ENCODE data around the gene OR56A5.

Gene OR56A5

GRCh38 chr11:5938603-5938965 is 29.7 kb downstream of the OR56A5 start:
- no peak for DNase-seq (ENCODE audit: low read depth, low spot score)
- POLR2A ChIA-PET = no interaction called here
- CTCF ChIA-PET = no interaction called here
- no peak for TF ChIP-seq CTCF (IDR thresholded peaks at IDR 0.05; ENCODE audit: insufficient read depth, low read length, missing control alignments)
- no peak overlapping the region for H3K4me3 ChIP-seq (ENCODE audit: low read depth, low read length)

- POLR2A ChIA-PET = no interaction called here
- DNase-seq (ENCODE audit: low read depth, low spot score) = no peak
- CTCF ChIA-PET = no interaction called here
- TF ChIP-seq CTCF (IDR thresholded peaks at IDR 0.05; ENCODE audit: insufficient read depth, low read length, missing control alignments) = no peak
- H3K4me3 ChIP-seq (ENCODE audit: low read depth, low read length) = no peak overlapping the region
Observed at GRCh38 chr11:5937868-5938602, 30.3 kb downstream of the OR56A5 start.

GRCh38 chr11:5933116-5933515 is 35.2 kb downstream of the OR56A5 start:
- CTCF ChIA-PET = interaction anchor here (0.5 kb wide), 1 partner anchor 267 kb away, joined by 3 read pairs; no protein-coding TSS in a partner anchor

GRCh38 chr11:5932671-5933070 is 35.6 kb downstream of the OR56A5 start:
- ChIA-PET POLR2A (no interaction called here), CTCF (interaction anchor here (0.5 kb wide), 1 partner anchor 266 kb away, joined by 3 read pairs; no protein-coding TSS in a partner anchor)
- no peak for DNase-seq (ENCODE audit: low read depth, low spot score)
- H3K4me3 ChIP-seq (ENCODE audit: low read depth, low read length) = no peak overlapping the region
- no peak for TF ChIP-seq CTCF (IDR thresholded peaks at IDR 0.05; ENCODE audit: insufficient read depth, low read length, missing control alignments)

More at GRCh38 chr11:5933116-5933515, 35.2 kb downstream of the OR56A5 start:
- POLR2A ChIA-PET = no interaction called here
- H3K4me3 ChIP-seq (ENCODE audit: low read depth, low read length) = no peak overlapping the region
- no peak for DNase-seq (ENCODE audit: low read depth, low spot score)
- no peak for TF ChIP-seq CTCF (IDR thresholded peaks at IDR 0.05; ENCODE audit: insufficient read depth, low read length, missing control alignments)

GRCh38 chr11:5931061-5931460 is 37.2 kb downstream of the OR56A5 start:
- ChIA-PET POLR2A (no interaction called here), CTCF (no interaction called here)
- H3K4me3 ChIP-seq (ENCODE audit: low read depth, low read length) = no peak overlapping the region
- DNase-seq (ENCODE audit: low read depth, low spot score) = no peak
- TF ChIP-seq CTCF (IDR thresholded peaks at IDR 0.05; ENCODE audit: insufficient read depth, low read length, missing control alignments) = no peak

- DNase-seq (ENCODE audit: low read depth, low spot score) = no peak
- ChIA-PET CTCF (no interaction called here), POLR2A (no interaction called here)
- TF ChIP-seq CTCF (IDR thresholded peaks at IDR 0.05; ENCODE audit: insufficient read depth, low read length, missing control alignments) = no peak
- H3K4me3 ChIP-seq (ENCODE audit: low read depth, low read length) = no peak overlapping the region
Observed at GRCh38 chr11:5930614-5931013, 37.7 kb downstream of the OR56A5 start.
